PC-3 (cell line): ENCODE results near the gene CPNE7. TPM values are rescaled to one million over a fixed set of nuclear protein-coding genes. Genes with fewer than 3 reads are reported as not detected.

ENCODE experiments used
- ATAC-seq: fragments of 200-7000 bp; cut with Tn5 transposase; 2 replicates; pipeline ENCODE4 v1.9.1; 2020; ENCODE audit warnings: mild to moderate bottlenecking, moderate library complexity
- BruUV-seq: library from RNA; stranded (reverse); fragments of 400-500 nt; replicated peaks from 2 replicates; lab custom pipeline; 2021; lab: Mats Ljungman, UMichigan
- CTCF ChIA-PET: fragments of 300-600 bp; sonication (Branson Sonifier 250); formaldehyde crosslinking; loops from one replicate; lab custom pipeline; 2022; ENCODE audit warnings: antibody characterized with exemption; lab: Charles Lee
- POLR2A ChIA-PET: fragments of 300-600 bp; sonication (Branson Sonifier 250); formaldehyde crosslinking; loops from one replicate; lab custom pipeline; 2022; ENCODE audit warnings: antibody characterized with exemption; ENCODE audit not compliant: unreplicated experiment; lab: Charles Lee
- DNase-seq: peaks from one replicate; pipeline ENCODE4 v3.0.0-alpha.2; 2015
- H2AFZ ChIP-seq: fragments of 300-600 bp; sonication (generic); 2 replicates; pipeline ENCODE4 v1.6.0; 2016; ENCODE audit warnings: antibody characterized with exemption, low read length
- H3F3A ChIP-seq: fragments of 300-600 bp; sonication (generic); one replicate; pipeline ENCODE4 v1.6.0; 2017; ENCODE audit warnings: antibody characterized with exemption, low read length, control low read depth, mild to moderate bottlenecking; ENCODE audit not compliant: unreplicated experiment
- H3K27ac ChIP-seq: fragments of 300-600 bp; sonication (generic); 2 replicates; pipeline ENCODE4 v1.5.1; 2016; ENCODE audit warnings: mild to moderate bottlenecking, low read length
- H3K27me3 ChIP-seq: fragments of 300-600 bp; sonication (generic); 2 replicates; pipeline ENCODE4 v1.6.1; 2016; ENCODE audit warnings: low read length, mixed read lengths
- H3K36me3 ChIP-seq: fragments of 300-600 bp; sonication (generic); 2 replicates; pipeline ENCODE4 v1.6.1; 2016; ENCODE audit warnings: low read depth, mixed run types, low read length, mixed read lengths
- H3K4me1 ChIP-seq: fragments of 300-600 bp; sonication (generic); 2 replicates; pipeline ENCODE4 v1.5.1; 2016; ENCODE audit warnings: low read length; ENCODE audit not compliant: insufficient read depth
- H3K4me2 ChIP-seq: fragments of 300-600 bp; sonication (generic); 2 replicates; pipeline ENCODE4 v1.6.0; 2016; ENCODE audit warnings: low read length
- H3K4me3 ChIP-seq: fragments of 300-600 bp; sonication (generic); 2 replicates; pipeline ENCODE4 v1.5.1; 2016; ENCODE audit warnings: mild to moderate bottlenecking, low read length, mixed read lengths
- H3K79me2 ChIP-seq: fragments of 300-600 bp; sonication (generic); 2 replicates; pipeline ENCODE4 v1.6.1; 2017; ENCODE audit warnings: low read length, mixed read lengths
- H3K9ac ChIP-seq: fragments of 300-600 bp; sonication (generic); 2 replicates; pipeline ENCODE4 v1.6.0; 2016; ENCODE audit warnings: mild to moderate bottlenecking, low read length
- H3K9me2 ChIP-seq: fragments of 300-600 bp; sonication (generic); replicated peaks from 2 replicates; pipeline ENCODE4 v1.6.1; 2016; ENCODE audit warnings: mixed run types, low read length, mixed read lengths
- H3K9me3 ChIP-seq: fragments of 300-600 bp; sonication (generic); 2 replicates; pipeline ENCODE4 v1.6.1; 2016; ENCODE audit warnings: low read length, mixed read lengths
- H4K20me1 ChIP-seq: fragments of 300-600 bp; sonication (generic); 2 replicates; pipeline ENCODE4 v1.6.1; 2016; ENCODE audit warnings: low read length, mixed read lengths
- CTCF ChIP-seq: fragments of 300-600 bp; sonication (generic); conservative IDR thresholded peaks from 2 replicates; pipeline ENCODE4 v1.5.1; 2017; ENCODE audit warnings: antibody characterized with exemption, low read depth, mild to moderate bottlenecking, low read length
- EZH2 ChIP-seq: fragments of 300-600 bp; sonication (generic); IDR thresholded peaks from one replicate; pipeline ENCODE4 v1.6.1; 2017; ENCODE audit warnings: antibody characterized with exemption, mild to moderate bottlenecking, low read length; ENCODE audit not compliant: unreplicated experiment
- EZH2phosphoT487 ChIP-seq: fragments of 300-600 bp; sonication (generic); IDR thresholded peaks from 2 replicates; pipeline ENCODE4 v1.6.1; 2018; ENCODE audit warnings: mild to moderate bottlenecking, antibody characterized with exemption, low read length, borderline replicate concordance
- intact Hi-C: fragments of 100-400 bp; cut with micrococcal nuclease; formaldehyde crosslinking; loops from 2 replicates; pipeline ENCODE4 v1.9.0; 2023
- total RNA-seq: library from RNA; depleted of rRNA; stranded (reverse); fragments of >200 nt; gene quantifications from 2 replicates; pipeline ENCODE4 v1.2.3, GENCODE V29; 2014

Gene CPNE7
- total RNA-seq, 1 experiment from 2014 or later: 29.7 TPM

GRCh38 chr16:89541792-89542191 lies 33.8 kb upstream of the CPNE7 start:
- Histone ChIP-seq H3K4me2 (no peak overlapping the region), H3K4me1 (no peaks in the 10 kb centered on the region), H3K27ac (no peak overlapping the region), H3K9ac (no peak overlapping the region), H3F3A (no peaks in the 10 kb centered on the region), H4K20me1 (no peaks in the 10 kb centered on the region), H3K9me2 (no peaks in the 10 kb centered on the region), H3K36me3 (no peaks in the 10 kb centered on the region; the same call in 1 of the 2 replicates), H3K79me2 (no peaks in the 10 kb centered on the region), H3K4me3 (no peak overlapping the region), H3K9me3 (no peaks in the 10 kb centered on the region), H3K27me3 (no peaks in the 10 kb centered on the region), H2AFZ (no peak overlapping the region)
- DNase-seq (no peak), ATAC-seq (no peak)
- intact Hi-C loops: no loop called here
- CTCF ChIA-PET: no interaction called here
- BruUV-seq: no TSS peak
- POLR2A ChIA-PET: no interaction called here
- TF ChIP-seq EZH2 (no peak), EZH2phosphoT487 (no peak), CTCF (no peak)

- no peaks in the 10 kb centered on the region for H3K4me1 ChIP-seq
- ChIA-PET CTCF (no interaction called here), POLR2A (no interaction called here)
- no peaks in the 10 kb centered on the region for H4K20me1 ChIP-seq
- no peak for ATAC-seq
- DNase-seq: no peak
- H3F3A ChIP-seq: no peaks in the 10 kb centered on the region
- H2AFZ ChIP-seq: no peak overlapping the region
- intact Hi-C loops: no loop called here
- no peaks in the 10 kb centered on the region for H3K9me3 ChIP-seq
- H3K36me3 ChIP-seq: peaks cover 2% of the 10 kb centered on the region; the same call in 1 of the 2 replicates
- H3K79me2 ChIP-seq: no peaks in the 10 kb centered on the region
- no TSS peak for BruUV-seq
- no peak overlapping the region for H3K27ac ChIP-seq
- H3K9ac ChIP-seq: no peak overlapping the region
- H3K4me2 ChIP-seq: no peak overlapping the region
- no peaks in the 10 kb centered on the region for H3K27me3 ChIP-seq
- no peak for TF ChIP-seq EZH2phosphoT487
- TF ChIP-seq EZH2: no peak
- TF ChIP-seq CTCF: no peak
- H3K9me2 ChIP-seq: no peaks in the 10 kb centered on the region
- H3K4me3 ChIP-seq: no peak overlapping the region
Measured at GRCh38 chr16:89544113-89544512, 31.4 kb upstream of the CPNE7 start.

GRCh38 chr16:89544713-89545043 lies 30.9 kb upstream of the CPNE7 start:
- ChIA-PET CTCF (no interaction called here), POLR2A (no interaction called here)
- Histone ChIP-seq H3K4me3 (no peak overlapping the region), H3K9me3 (no peaks in the 10 kb centered on the region), H3F3A (no peaks in the 10 kb centered on the region), H3K4me1 (no peaks in the 10 kb centered on the region), H3K9ac (no peak overlapping the region), H3K9me2 (no peaks in the 10 kb centered on the region), H3K4me2 (no peak overlapping the region), H3K27ac (no peak overlapping the region), H3K36me3 (peaks cover 2% of the 10 kb centered on the region; the same call in 1 of the 2 replicates), H2AFZ (no peak overlapping the region), H3K79me2 (no peaks in the 10 kb centered on the region), H4K20me1 (no peaks in the 10 kb centered on the region), H3K27me3 (no peaks in the 10 kb centered on the region)
- DNase-seq (no peak), ATAC-seq (no peak)
- TF ChIP-seq EZH2: no peak
- TF ChIP-seq CTCF: no peak
- TF ChIP-seq EZH2phosphoT487: no peak
- intact Hi-C loops: no loop called here
- no TSS peak for BruUV-seq
